HG02852 (cell line): Measurements from ENCODE around the gene BMPR2.
"Not testable (repeated sequence)": the region's sequence is repeated elsewhere in the genome, so short reads cannot be mapped to it uniquely, and the experiment has no call there.

Experiments used
- ATAC-seq: cut with Tn5 transposase; IDR thresholded peaks from one replicate; pipeline ENCODE4 v1.9.1; 2021; ENCODE audit warnings: mild to moderate bottlenecking, moderate library complexity; ENCODE audit not compliant: unreplicated experiment

The BMPR2 gene

DNA sequence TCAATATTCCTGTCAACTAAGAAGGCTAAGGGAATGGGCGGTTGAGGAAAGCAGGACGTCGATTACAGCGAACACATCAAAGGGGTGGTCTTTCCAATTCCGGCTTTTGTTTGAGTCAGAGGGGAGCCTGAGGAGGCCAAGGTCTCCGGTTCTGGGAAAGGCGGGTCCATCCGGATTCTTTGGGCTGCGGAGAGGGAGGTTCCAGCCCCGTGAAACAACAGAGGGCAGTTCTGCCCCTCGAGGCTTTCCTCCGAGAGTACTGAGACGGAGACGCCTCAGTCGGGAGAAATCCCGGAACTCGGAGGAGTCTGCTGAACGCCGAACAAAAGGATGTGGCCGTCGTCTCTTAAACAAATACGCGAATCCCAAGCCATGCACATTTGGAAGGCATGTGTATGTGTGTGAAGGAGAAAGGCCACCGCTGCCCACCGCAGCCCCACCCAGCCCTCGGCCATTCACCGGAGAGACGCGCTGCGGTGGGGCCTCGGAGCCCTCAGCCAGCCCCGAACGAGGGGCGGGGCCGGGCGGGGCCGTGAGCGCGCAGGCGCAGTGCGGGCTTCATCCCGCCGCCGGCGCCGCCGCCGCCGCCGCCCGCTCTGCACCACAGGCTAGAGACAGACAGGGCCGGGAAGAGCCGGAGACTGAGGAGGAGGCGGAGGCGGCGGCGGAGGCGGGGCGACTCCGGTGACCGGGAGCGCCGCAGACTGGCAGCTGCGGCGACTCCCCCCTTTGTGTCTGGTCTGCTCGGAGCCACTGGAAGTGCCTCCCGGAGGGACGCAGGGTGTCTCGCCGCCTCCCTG lies at the start of gene BMPR2:
Gene BMPR2, plus strand, starts transcription at position 719 of the 800 bp plus-strand sequence. CDS start 1,148 bp downstream, outside the sequence.
- ATAC-seq, result peak; percentile 69

DNA sequence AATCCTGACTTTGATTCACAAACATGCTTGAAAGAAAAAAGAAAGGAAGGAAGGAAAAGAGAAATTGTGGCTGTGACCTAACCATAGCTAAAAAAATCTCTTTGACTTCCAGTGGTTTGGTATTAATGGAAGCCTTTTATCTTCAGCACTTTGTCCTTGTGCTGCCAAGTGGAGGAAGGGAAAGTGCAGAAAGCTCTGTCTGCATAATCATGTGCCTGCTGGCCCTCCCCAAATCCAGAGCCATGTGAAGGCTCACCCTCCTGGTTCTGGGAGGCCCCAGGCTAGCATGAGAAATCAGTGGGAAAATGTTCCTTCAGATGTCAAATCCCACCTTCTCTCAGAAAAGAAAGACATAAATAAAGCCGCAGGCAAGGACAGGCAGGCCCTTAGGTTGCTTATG lies 48.3 kb upstream of the BMPR2 start:
- no peak for ATAC-seq

DNA sequence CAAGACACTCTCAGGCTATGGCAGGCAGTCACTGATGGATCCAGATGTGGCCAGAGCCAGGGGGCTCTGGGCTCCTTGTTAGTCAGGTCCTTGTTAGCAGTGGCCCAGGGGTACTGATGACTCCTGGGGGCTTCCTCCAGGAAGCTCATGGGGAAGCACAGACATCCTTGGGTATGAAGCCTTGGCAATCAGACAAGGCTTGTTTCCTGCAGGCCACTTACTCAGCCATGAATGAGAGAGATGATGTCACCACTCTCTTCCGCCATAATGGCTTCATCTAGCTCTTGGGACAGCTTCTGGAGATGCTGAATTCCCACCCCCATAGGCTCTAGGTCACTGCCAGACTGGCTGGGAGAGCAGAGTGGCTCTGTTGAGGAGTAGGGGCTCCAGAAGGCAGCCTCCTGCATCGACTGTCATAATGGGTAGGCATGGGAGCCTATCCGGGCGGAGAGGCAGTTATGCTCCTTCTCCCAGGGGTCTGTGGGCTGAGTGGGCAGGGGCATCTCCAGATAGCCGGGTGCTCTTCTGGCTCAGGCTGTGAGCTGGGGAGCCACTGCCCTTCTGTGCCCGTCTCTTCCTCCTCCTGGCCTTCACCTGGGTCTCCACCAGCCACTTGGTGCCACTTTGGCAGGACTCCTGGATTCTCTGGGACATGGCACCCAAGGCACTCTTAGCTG lies 40.2 kb upstream of the BMPR2 start:
- no peak for ATAC-seq

DNA sequence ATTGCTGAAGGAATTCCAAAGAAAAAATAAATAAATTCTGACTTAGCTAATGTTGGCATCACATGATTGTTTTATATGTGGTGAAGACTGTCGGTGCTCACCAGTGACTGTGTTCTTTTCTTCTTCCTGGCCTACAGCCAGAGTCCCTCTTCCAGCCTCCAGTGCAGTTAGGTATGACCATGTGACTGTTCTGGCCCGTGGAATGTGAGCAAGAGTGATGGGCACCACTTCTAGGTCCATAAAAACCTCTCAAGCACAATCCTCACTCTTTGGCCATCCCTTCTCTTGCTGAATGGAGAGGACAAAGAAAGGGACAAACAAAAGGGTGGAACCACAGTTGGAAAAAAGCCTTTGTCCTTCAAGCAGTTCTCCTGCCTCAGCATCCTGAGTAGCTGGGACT lies 39.0 kb upstream of the BMPR2 start:
- no peak for ATAC-seq

DNA sequence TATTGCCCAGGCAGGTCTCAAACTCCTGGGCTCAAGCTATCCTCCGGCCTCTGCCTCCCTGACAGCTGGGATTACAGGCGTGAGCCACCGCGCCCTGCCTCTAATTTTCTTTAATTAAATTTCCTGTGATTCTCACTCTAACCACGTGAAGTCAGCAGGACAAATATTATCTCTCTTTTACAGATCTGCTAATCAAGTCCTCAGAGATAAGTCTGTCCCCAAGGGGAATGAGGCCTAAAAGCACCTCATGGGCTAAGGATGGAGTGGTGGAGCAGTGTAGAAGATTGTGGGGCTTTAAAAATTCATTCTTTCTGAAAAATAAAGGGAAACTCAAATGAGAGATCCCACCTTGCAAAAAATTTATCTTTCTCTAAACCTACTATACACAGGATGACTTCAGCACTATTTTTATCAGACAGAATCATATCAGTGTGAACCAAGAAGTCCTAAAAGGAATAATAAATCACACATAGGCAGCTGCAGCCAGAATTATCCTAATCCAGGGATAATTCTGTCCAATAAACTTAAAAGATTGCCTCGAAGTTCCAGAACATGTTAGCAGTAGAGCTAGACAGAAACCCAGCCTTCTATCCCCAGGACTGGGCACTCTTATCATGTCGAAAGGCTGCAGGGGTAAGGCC lies 38.3 kb upstream of the BMPR2 start:
- no peak for ATAC-seq

DNA sequence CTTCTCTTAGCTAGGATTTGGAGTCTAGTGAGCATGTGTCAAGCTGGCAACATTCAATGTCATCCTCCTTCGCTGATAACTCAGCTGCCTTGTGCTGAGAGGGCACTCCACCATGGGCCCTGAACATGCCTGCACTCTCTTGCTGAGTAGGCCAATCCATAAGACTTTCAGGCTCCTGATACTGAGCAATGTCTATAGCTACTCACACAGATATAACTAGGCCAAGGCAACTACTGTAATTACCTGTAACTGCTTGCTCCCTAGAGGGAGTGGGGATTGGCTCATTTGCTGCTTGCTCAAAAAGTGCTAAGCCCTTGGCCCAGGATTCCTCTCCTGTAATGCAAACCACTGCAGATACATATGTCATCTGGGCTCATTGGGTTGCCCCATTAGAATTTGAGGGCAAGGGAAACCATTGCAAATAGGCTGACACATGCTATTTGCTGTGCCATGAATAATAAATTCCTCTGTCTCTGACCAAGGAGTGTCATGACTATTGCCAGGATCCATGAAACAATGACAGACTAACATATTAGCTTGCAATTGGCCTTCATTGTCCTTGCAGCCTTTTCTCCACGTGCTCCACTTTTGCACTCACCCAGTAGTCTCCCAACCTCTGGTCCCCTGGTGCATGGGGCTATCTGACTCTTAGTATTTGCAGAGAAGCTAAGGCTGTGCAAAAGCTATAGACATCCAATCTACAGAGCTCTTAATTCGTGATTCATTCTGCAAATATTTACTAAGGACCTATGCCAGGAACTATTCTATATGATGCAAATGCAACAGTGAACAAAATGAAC lies 36.9 kb upstream of the BMPR2 start:
- ATAC-seq, result no peak

DNA sequence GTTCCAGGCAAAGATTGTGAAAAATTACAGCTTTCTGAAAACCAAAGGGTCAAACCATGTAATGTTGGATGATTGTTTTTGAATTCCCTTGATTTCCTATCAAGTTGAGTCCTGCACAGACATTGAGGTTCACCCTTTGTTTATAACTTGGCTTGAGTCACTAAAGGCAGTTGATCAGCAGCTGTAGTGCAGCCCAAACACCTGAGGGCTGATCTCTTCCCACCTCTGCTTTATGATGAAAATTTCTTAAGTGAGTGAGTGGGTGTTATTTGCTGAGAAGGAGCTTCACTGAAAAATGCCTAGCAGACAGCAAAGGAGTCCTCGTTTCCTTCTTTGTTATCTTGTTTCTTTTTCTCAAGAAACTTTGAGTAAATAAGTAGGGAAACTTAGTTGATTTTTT lies 31.9 kb upstream of the BMPR2 start:
- no peak for ATAC-seq

DNA sequence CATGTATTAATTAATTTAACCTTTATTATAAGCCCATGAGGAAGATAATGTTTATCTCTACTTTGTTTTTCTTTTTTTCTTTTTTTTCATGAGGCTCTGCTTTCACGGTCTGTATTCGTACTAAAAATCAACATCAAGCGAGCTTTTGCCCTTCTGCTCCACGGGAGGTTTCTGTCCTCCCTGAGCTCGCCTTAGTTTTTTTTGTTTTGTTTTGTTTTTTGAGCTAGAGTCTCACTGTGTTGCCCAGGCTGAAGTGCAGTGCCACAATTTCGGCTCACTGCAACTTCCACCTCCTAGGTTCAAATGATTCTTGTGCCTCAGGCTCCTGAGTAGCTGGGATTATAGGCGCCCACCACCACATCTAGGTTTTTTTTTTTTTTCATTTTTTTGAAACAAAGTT lies 29.9 kb upstream of the BMPR2 start:
- ATAC-seq, result no peak

DNA sequence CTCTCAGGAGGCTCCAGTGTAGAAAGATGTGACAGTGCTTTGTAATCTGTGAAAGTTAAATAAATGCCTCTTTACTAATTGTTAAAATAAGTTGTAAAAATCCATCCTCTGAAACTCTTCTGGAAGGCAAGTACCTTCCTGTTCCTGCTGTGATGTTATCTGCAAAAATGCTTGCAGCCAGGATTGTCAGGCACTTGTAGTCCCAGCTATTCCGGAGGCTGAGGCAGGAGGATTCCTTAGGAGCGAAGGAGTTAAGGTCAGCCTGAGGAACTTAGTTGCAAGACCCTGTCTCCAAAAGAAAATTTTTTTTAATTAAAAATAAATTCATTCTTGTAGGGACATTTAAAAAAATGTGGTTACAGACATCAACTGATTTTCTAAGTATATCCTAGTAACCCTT lies 22.7 kb upstream of the BMPR2 start:
- ATAC-seq, result no peak

DNA sequence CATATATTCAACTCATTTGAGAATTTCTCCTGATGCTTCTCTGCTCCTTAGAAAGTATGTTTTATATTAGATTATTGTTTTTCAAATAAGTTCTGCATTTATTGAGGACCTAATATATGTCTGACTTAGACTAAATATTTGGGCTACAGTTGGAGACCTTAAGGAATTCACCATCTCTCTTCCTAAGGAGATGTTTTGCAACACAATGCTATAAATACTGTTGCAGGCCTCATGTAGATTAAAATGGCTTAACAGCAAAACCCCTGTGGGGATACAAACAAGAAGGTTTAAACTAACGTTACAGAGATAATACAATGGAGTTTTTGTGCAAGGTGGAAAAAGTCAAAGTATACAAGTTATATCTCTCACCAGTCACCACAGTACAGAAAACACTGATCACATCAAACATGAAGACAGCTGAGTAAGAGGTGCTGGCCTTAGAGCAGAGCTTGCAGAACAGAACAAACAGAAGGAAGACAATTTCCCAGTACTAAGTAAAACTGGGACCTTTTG lies 20.1 kb upstream of the BMPR2 start:
- ATAC-seq, result no peak

DNA sequence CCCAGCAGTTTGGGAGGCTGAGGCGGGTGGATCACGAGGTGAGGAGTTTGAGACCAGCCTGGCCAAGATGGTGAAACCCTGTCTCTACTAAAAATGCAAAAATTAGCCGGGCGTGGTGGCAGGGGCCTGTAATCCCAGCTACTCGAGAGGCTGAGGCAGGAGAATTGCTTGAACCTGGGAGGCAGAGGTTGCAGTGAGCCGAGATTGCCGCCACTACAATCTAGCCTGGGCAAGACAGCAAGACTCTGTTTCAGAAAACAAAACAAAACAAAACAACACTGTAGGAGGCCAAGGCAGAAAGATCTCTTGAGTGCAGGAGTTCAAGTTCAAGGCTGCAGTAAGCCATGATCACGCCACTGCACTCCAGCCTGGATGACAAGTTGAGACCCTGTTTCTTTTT lies 17.2 kb upstream of the BMPR2 start:
- ATAC-seq, result not testable (repeated sequence)

DNA sequence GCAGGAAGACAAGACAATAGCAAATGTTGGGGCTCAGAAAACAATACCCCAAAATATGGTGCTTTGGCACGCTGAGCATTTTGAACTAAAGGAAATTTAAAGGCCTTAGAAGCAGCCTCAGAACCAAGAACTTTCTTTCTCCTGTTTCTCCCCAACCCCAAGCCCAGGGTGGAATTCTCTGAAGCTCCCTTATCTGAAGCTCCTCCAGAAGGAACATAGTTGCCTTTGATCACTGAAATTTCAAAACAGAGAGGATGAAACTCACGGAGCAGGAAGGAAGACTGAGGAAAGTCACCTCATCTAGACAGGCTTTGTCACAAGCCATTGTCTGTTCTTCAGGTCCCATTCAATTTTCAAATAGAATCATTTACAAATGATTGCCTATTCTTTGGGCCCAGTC lies 15.5 kb upstream of the BMPR2 start:
- no peak for ATAC-seq

DNA sequence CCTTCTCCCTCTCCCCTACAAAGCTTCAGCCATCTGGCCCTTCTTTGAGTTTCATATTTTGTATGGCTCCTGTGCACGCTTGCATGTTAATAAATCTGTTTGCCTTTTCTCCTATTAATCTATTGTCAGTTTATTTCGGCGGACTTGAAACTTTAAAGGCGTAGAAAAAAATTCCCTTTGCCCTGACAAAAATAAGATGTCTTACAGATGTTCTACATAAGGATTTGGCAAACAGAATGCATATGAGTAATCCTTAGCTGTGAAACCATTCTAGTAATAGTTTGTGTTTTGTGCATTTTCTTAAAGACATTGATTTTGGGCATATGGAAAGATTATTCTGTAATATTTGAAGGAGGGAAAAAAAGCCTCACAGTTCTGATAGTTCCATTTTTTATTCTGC lies 15.0 kb upstream of the BMPR2 start:
- ATAC-seq, result no peak

DNA sequence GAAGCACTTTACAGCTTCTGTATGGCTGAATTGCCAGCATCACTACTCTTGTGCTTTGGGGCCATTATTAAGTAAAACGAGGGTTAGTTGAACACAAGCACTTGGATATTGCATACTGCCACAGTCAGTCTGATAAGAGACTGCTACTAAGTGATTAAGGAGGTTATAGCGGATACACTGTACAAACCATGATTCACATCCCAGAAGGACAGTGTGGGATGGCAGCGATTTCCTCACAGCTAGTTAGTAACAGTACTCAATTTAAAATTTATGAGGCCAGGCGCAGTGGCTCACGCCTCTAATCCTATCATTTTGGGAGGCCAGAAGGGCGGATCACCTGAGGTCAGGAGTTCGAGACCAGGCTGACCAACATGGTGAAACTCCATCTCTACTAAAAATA lies 2.6 kb upstream of the BMPR2 start:
- no peak for ATAC-seq

DNA sequence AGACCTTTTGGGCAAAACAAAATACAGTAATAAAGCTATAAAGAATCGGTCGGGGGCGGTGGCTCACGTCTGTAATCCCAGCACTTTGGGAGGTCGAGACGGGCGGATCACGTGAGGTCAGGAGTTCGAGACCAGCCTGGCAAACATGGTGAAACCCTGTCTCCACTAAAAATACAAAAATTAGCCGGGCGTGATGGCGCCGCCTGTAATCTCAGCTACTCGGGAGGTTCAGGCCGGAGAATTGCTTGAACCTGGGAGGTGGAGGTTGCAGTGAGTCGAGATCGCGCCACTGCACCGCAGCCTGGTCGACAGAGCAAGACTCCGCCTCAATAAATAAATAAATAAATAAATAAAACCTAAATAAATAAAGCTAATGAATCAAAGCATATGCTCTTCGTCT lies 1.7 kb upstream of the BMPR2 start:
- not testable (repeated sequence) for ATAC-seq

DNA sequence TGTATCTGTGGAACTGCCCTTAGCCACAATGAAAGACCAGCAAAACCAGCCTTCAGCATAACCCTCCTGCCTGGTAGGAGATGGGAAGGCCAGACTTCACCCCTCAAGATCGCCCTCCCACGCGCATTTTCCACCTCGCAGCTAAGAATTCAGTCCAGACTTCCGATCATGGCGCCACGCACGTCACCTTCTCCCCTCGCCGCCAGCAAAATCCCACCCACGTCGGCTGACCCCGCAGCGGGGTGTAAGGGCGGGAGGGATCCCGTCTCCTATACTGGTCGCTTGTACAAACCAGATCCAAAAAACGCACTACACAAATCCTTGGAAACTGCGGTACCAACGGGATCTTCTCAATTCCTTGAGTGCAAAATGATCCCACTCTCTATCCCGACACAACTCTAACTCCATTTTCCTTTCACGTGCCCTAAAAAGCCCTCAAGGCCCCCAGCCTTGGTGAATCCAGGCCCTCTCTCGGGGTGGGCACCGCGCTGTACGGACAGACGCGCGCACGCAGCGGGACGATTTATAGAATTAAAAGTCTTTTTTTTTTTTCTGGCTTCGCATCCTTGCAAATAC lies 1.0 kb upstream of the BMPR2 start:
- ATAC-seq, result no peak

DNA sequence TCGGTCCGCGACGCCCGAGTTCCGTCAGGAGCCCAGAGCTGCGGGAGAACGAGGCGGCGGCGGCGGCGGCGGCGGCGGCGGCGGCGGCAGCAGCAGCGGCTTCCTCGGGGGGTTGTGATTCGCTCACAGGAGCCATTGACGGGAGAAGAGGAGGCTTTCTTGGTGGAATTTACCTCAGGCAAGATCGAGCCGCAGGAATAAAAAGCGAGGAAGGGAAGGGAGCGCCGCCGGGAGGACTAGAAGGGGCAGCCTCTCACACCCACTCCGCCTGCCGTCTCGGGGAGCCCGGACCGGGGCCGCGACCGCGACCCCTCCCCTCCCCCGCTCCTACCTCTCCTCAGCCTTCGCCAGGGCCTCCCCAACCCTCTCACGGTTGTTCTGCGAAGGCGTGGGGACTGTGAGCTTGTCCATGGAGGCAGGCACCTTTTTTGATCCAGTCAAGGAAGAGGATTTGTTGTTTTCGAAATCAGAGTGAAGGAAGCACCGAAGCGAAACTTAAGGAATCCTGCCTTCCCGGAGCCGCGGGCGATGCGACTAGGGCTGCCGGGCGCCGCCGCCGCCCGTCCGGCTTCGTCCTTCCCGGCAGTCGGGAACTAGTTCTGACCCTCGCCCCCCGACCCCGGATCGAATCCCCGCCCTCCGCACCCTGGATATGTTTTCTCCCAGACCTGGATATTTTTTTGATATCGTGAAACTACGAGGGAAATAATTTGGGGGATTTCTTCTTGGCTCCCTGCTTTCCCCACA lies 506 bp downstream of the BMPR2 start:
- peak; percentile 23 for ATAC-seq

DNA sequence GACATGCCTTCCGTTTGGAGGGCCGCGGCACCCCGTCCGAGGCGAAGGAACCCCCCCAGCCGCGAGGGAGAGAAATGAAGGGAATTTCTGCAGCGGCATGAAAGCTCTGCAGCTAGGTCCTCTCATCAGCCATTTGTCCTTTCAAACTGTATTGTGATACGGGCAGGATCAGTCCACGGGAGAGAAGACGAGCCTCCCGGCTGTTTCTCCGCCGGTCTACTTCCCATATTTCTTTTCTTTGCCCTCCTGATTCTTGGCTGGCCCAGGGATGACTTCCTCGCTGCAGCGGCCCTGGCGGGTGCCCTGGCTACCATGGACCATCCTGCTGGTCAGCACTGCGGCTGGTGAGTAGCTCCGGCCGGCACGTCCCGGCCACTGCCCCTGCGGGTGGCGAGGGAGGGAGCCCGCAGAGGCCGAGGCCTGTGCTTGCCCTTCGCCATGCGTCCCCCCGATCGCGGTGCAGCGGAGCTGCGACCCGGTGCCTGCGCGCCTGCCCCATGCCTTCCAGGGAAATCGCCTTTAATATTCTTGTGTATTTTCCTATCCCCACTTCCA lies 1.2 kb downstream of the BMPR2 start:
- ATAC-seq, result no peak

DNA sequence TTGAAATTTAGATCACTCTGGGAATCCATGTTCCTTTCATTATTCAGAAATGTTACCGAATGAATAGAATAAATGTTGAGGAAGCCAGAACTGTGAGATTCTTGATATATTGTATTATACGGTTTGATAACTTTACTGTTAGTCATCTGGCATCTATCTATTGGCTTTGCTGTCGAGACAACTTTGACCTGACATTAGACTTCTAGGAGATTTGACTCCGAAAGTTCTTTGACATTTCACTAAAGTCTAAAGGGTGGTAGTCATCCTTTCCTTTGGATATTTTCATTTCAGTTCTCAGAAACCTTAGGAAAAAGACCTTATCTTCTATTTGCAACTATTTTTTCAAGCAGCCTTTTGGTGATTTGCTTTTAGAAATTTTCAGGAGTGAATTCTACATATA lies 1.9 kb downstream of the BMPR2 start:
- ATAC-seq, result no peak
